ENCODE data around the gene GBE1. TPM values are rescaled to one million over a fixed set of nuclear protein-coding genes. Genes with fewer than 3 reads are reported as not detected.
"Not testable (repeated sequence)": the region's sequence is repeated elsewhere in the genome, so short reads cannot be mapped to it uniquely, and the experiment has no call there.

Gene GBE1
- total RNA-seq, 6 experiments from 2014 or later: 78.3 to 93.4 (median 87.8) TPM

GRCh38 chr3:81763001-81763400 lies 1.6 kb upstream of the GBE1 start:
- 0 out of 2 replicates have a peak overlapping the region, but pooled peaks have one; percentile 13 for H3K4me3 Mint-ChIP-seq
- peaks cover 3% of the 10 kb centered on the region; the same call in 1 of the 2 replicates for H3K9me3 Mint-ChIP-seq
- peaks cover 27% of the 10 kb centered on the region for H3K36me3 Mint-ChIP-seq (ENCODE audit: low read depth)
- TF ChIP-seq CTCF (IDR thresholded peaks at IDR 0.05): no peak
- peaks cover 47% of the 10 kb centered on the region for H3K4me1 Mint-ChIP-seq (ENCODE audit: low read depth)
- H3K27ac Mint-ChIP-seq: peak overlapping the region; percentile 48; the same call in 1 of the 2 replicates
- no peak for DNase-seq
- H3K27me3 Mint-ChIP-seq (ENCODE audit: insufficient read depth): 0 out of 2 replicates have a peak, but pooled peaks cover 3% of the 10 kb centered on the region

- no peak for TF ChIP-seq CTCF (IDR thresholded peaks at IDR 0.05)
These were observed 597 bp upstream of the GBE1 start for GRCh38 chr3:81761904-81762580.

GRCh38 chr3:81760215-81760614 lies 1.2 kb downstream of the GBE1 start:
- H3K4me3 Mint-ChIP-seq: peak overlapping the region; percentile 93

More at GRCh38 chr3:81761904-81762580, 597 bp upstream of the GBE1 start:
- Mint-ChIP-seq H3K4me3 (peak overlapping the region; percentile 93), H3K27ac (peak overlapping the region; percentile 99), H3K27me3 (ENCODE audit: insufficient read depth) (0 out of 2 replicates have a peak, but pooled peaks cover 3% of the 10 kb centered on the region), H3K9me3 (peaks cover 3% of the 10 kb centered on the region; the same call in 1 of the 2 replicates), H3K36me3 (ENCODE audit: low read depth) (peaks cover 37% of the 10 kb centered on the region), H3K4me1 (ENCODE audit: low read depth) (peaks cover 57% of the 10 kb centered on the region)
- DNase-seq: no peak

GRCh38 chr3:81758771-81759170 lies 2.7 kb downstream of the GBE1 start:
- H3K27me3 Mint-ChIP-seq (ENCODE audit: insufficient read depth); DNase-seq: not testable (repeated sequence)
- Mint-ChIP-seq H3K4me1 (ENCODE audit: low read depth) (peaks cover 61% of the 10 kb centered on the region), H3K9me3 (peaks cover 17% of the 10 kb centered on the region), H3K27ac (peak overlapping the region; percentile 99), H3K4me3 (peak overlapping the region; percentile 93), H3K36me3 (ENCODE audit: low read depth) (peaks cover 69% of the 10 kb centered on the region)

More at GRCh38 chr3:81760215-81760614, 1.2 kb downstream of the GBE1 start:
- H3K27me3 Mint-ChIP-seq (ENCODE audit: insufficient read depth): 0 out of 2 replicates have a peak, but pooled peaks cover 3% of the 10 kb centered on the region
- no peak for TF ChIP-seq CTCF (IDR thresholded peaks at IDR 0.05)
- peak overlapping the region; percentile 99 for H3K27ac Mint-ChIP-seq
- no peak for DNase-seq
- H3K36me3 Mint-ChIP-seq (ENCODE audit: low read depth): peaks cover 55% of the 10 kb centered on the region
- H3K9me3 Mint-ChIP-seq: peaks cover 4% of the 10 kb centered on the region
- peaks cover 65% of the 10 kb centered on the region for H3K4me1 Mint-ChIP-seq (ENCODE audit: low read depth)

GRCh38 chr3:81758275-81758674 lies 3.2 kb downstream of the GBE1 start:
- no peak for TF ChIP-seq CTCF (IDR thresholded peaks at IDR 0.05)
- H3K27ac Mint-ChIP-seq: peak overlapping the region; percentile 99
- H3K36me3 Mint-ChIP-seq (ENCODE audit: low read depth): peaks cover 72% of the 10 kb centered on the region
- H3K9me3 Mint-ChIP-seq: peaks cover 17% of the 10 kb centered on the region
- H3K4me1 Mint-ChIP-seq (ENCODE audit: low read depth): peaks cover 64% of the 10 kb centered on the region
- H3K4me3 Mint-ChIP-seq: peak overlapping the region; percentile 93
- H3K27me3 Mint-ChIP-seq (ENCODE audit: insufficient read depth): 0 out of 2 replicates have a peak, but pooled peaks cover 3% of the 10 kb centered on the region
- peak; percentile 61 for DNase-seq

- no peak for DNase-seq
- Mint-ChIP-seq H3K27me3 (ENCODE audit: insufficient read depth) (no peaks in the 10 kb centered on the region), H3K27ac (no peak overlapping the region), H3K36me3 (ENCODE audit: low read depth) (peaks cover 57% of the 10 kb centered on the region), H3K4me1 (ENCODE audit: low read depth) (peaks cover 53% of the 10 kb centered on the region), H3K9me3 (peaks cover 16% of the 10 kb centered on the region), H3K4me3 (no peak overlapping the region)
- no peak for TF ChIP-seq CTCF (IDR thresholded peaks at IDR 0.05)
These were observed 7.9 kb downstream of the GBE1 start for GRCh38 chr3:81753416-81754027.

All from HFFc6 (cell line).